DOHH2 (cell line): ENCODE data around the gene SEMA6A.

Experiments used
- CTCF ChIP-seq: fragments of 200-600 bp; sonication (generic); IDR thresholded peaks from one replicate; pipeline ENCODE4 v1.5.1; 2014; ENCODE audit warnings: antibody characterized with exemption, mild to moderate bottlenecking, low read depth, low read length; ENCODE audit not compliant: poor library complexity, severe bottlenecking
- EZH2phosphoT487 ChIP-seq: fragments of 200-600 bp; sonication (generic); IDR thresholded peaks from 2 replicates; pipeline ENCODE4 v1.6.1; 2017; ENCODE audit warnings: borderline replicate concordance, mild to moderate bottlenecking, antibody characterized with exemption, low read length, moderate library complexity, mixed read lengths

GRCh38 chr5:116486588-116486987 is 88.0 kb downstream of the SEMA6A start:
- TF ChIP-seq CTCF, result no peak
- TF ChIP-seq EZH2phosphoT487, result no peak
